HG03060 (cell line): Measurements from ENCODE around the gene TBC1D30.
"Not testable (repeated sequence)": the region's sequence is repeated elsewhere in the genome, so short reads cannot be mapped to it uniquely, and the experiment has no call there.

ENCODE experiments used
- ATAC-seq: cut with Tn5 transposase; IDR thresholded peaks from one replicate; pipeline ENCODE4 v1.9.1; 2021; ENCODE audit warnings: low read depth, moderate number of reproducible peaks; ENCODE audit not compliant: unreplicated experiment

Gene TBC1D30

GRCh38 chr12:64802180-64802775 is 22.2 kb upstream of the TBC1D30 start:
- ATAC-seq: not testable (repeated sequence)

GRCh38 chr12:64806173-64806572 is 18.3 kb upstream of the TBC1D30 start:
- no peak for ATAC-seq

GRCh38 chr12:64806593-64807460 is 17.6 kb upstream of the TBC1D30 start:
- ATAC-seq: no peak

GRCh38 chr12:64808110-64808509 is 16.3 kb upstream of the TBC1D30 start:
- ATAC-seq: no peak

GRCh38 chr12:64810831-64811230 is 13.6 kb upstream of the TBC1D30 start:
- no peak for ATAC-seq

- ATAC-seq: no peak
Measured at GRCh38 chr12:64813723-64814122, 10.7 kb upstream of the TBC1D30 start.

- no peak for ATAC-seq
Measured at GRCh38 chr12:64814432-64814831, 10.0 kb upstream of the TBC1D30 start.

GRCh38 chr12:64819816-64820402 is 4.5 kb upstream of the TBC1D30 start:
- no peak for ATAC-seq

GRCh38 chr12:64820593-64820992 is 3.9 kb upstream of the TBC1D30 start:
- no peak for ATAC-seq

GRCh38 chr12:64821116-64821630 is 3.3 kb upstream of the TBC1D30 start:
- no peak for ATAC-seq

- ATAC-seq: no peak
Measured at GRCh38 chr12:64824130-64824499, 332 bp upstream of the TBC1D30 start.

GRCh38 chr12:64825143-64826021 is 935 bp downstream of the TBC1D30 start:
- no peak for ATAC-seq

GRCh38 chr12:64826234-64826633 is 1.8 kb downstream of the TBC1D30 start:
- ATAC-seq: peak; percentile 46

- no peak for ATAC-seq
Measured at GRCh38 chr12:64828713-64829112, 4.3 kb downstream of the TBC1D30 start.

- ATAC-seq: no peak
Measured at GRCh38 chr12:64833928-64834327, 9.5 kb downstream of the TBC1D30 start.

- no peak for ATAC-seq
Measured at GRCh38 chr12:64835901-64836300, 11.5 kb downstream of the TBC1D30 start.

- ATAC-seq: no peak
Measured at GRCh38 chr12:64836856-64837255, 12.4 kb downstream of the TBC1D30 start.

GRCh38 chr12:64837427-64837826 is 13.0 kb downstream of the TBC1D30 start:
- ATAC-seq: no peak

- ATAC-seq: no peak
Measured at GRCh38 chr12:64840119-64840518, 15.7 kb downstream of the TBC1D30 start.

- ATAC-seq: no peak
Measured at GRCh38 chr12:64840949-64841717, 16.7 kb downstream of the TBC1D30 start.
